GM12864 (cell line): ENCODE data around the gene ZNF322.

Experiments used
- DNase-seq: peaks from one replicate; pipeline ENCODE4 v3.0.0-alpha.2; 2011; ENCODE audit warnings: low read depth
- H3K4me3 ChIP-seq: 2 replicates; pipeline ENCODE4 v1.5.1; 2011; ENCODE audit warnings: mild to moderate bottlenecking, low read depth, low read length, control low read depth
- CTCF ChIP-seq: IDR thresholded peaks from 2 replicates; pipeline ENCODE4 v1.5.1; 2011; ENCODE audit warnings: low read depth, mild to moderate bottlenecking, moderate library complexity, low read length, control low read depth, inconsistent platforms; ENCODE audit errors: missing control alignments

ZNF322 gene

GRCh38 chr6:26624557-26624956, 35.0 kb downstream of the ZNF322 start:
- TF ChIP-seq CTCF = no peak
- no peak for DNase-seq

DNA sequence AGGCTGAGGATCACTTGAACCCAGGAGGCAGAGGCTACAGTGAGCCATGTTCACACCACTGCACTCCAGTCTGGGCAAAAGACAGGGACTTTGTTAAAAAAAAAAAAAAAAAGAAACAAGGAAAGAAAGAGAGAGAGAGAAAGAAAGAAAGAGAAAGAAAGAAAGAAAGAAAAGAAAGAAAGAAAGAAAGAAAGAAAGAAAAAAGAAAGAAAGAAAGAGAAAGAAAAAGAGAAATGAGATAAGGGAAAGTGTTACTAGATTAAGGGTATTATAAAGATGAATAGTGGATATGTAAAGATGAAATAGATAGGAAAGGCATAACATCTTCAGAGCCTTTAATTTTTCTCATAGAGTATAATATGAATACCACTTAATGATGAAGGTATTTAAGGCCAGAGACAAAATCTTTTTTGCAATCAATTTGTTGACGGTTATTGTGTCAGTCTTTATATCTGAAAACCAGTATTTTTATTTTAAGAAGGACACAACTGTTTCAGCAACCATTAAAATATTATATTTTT, 36.1 kb downstream of the ZNF322 start:
- no peak for TF ChIP-seq CTCF
- DNase-seq = no peak
- H3K4me3 ChIP-seq = no peak overlapping the region

More at GRCh38 chr6:26624557-26624956, 35.0 kb downstream of the ZNF322 start:
- H3K4me3 ChIP-seq = no peak overlapping the region

- DNase-seq = no peak
- no peak overlapping the region for H3K4me3 ChIP-seq
- no peak for TF ChIP-seq CTCF
These were observed 45.6 kb downstream of the ZNF322 start for GRCh38 chr6:26613689-26614683.

DNA sequence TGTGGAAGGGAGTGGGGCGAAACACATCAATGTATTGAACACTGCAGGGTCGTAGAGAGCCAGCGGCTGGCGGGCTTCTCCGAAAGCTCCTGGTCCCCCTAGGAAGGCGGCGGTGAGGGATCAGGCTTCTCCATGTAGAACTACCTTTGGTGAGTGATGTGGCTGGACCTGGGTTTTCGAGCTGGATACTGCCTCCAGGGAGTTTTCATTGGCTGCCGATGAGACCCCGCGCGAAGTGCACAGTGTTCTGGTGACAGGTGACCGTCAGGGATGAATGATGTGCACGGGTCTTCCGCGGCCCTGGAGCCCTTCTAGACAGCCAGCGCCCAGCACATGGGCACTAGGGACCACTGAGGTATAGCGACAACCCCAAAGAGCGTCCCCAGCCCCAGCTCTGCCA, 46.3 kb downstream of the ZNF322 start:
- no peak for TF ChIP-seq CTCF
- H3K4me3 ChIP-seq = no peak overlapping the region

GRCh38 chr6:26611599-26611998, 47.9 kb downstream of the ZNF322 start:
- DNase-seq = no peak
- no peak for TF ChIP-seq CTCF
- H3K4me3 ChIP-seq = no peak overlapping the region

More for the DNA sequence above, 46.3 kb downstream of the ZNF322 start:
- DNase-seq = no peak

DNA sequence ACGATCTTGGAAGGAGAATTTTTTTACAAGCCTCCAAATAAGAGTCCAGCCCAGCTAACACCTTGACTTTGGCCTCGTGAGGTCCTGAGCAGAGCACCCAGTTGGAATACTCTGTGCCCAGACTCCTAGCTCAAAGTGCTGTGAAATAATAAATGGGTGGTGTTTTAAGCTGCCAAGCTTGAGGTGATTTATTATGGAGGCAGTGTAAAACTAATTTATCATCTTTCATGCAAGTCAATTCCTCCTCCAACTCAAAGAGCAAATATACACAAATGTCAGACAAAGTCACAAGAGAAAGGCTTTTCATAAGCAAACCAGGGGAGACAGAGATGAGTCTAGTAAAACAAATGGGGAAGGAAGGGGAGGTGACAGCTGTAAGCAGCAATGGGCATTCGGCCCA, 50.1 kb downstream of the ZNF322 start:
- H3K4me3 ChIP-seq = no peak overlapping the region
- no peak for DNase-seq
- TF ChIP-seq CTCF = no peak
